ENCODE data around the gene POU2F1. TPM values are rescaled to one million over a fixed set of nuclear protein-coding genes. Genes with fewer than 3 reads are reported as not detected.
A peak's percentile ranks its signal among the peaks of the same experiment; 100 is the strongest.

POU2F1 gene
- total RNA-seq, 1 experiment from 2014 or later: 11.5 TPM

GRCh38 chr1:167357305-167357704 lies 136.6 kb downstream of the POU2F1 start:
- DNase-seq (ENCODE audit: extremely low read depth, low read depth): no peak

- no peak for DNase-seq (ENCODE audit: extremely low read depth, low read depth)
Observed at GRCh38 chr1:167359295-167359694, 138.6 kb downstream of the POU2F1 start.

GRCh38 chr1:167360120-167360519 lies 139.4 kb downstream of the POU2F1 start:
- DNase-seq (ENCODE audit: extremely low read depth, low read depth): no peak

- no peak for DNase-seq (ENCODE audit: extremely low read depth, low read depth)
Observed at GRCh38 chr1:167362638-167363037, 142.0 kb downstream of the POU2F1 start.

- no peak for DNase-seq (ENCODE audit: extremely low read depth, low read depth)
Observed at GRCh38 chr1:167364826-167365225, 144.1 kb downstream of the POU2F1 start.

GRCh38 chr1:167365360-167365759 lies 144.7 kb downstream of the POU2F1 start:
- DNase-seq (ENCODE audit: extremely low read depth, low read depth): no peak

- DNase-seq (ENCODE audit: extremely low read depth, low read depth): no peak
Observed at GRCh38 chr1:167367705-167368104, 147.0 kb downstream of the POU2F1 start.

GRCh38 chr1:167369175-167369574 lies 148.5 kb downstream of the POU2F1 start:
- no peak for DNase-seq (ENCODE audit: extremely low read depth, low read depth)

GRCh38 chr1:167369933-167370332 lies 149.2 kb downstream of the POU2F1 start:
- no peak for DNase-seq (ENCODE audit: extremely low read depth, low read depth)

- DNase-seq (ENCODE audit: extremely low read depth, low read depth): no peak
Observed at GRCh38 chr1:167371030-167371429, 150.3 kb downstream of the POU2F1 start.

GRCh38 chr1:167373398-167373797 lies 152.7 kb downstream of the POU2F1 start:
- no peak for DNase-seq (ENCODE audit: extremely low read depth, low read depth)

GRCh38 chr1:167373986-167374385 lies 153.3 kb downstream of the POU2F1 start:
- DNase-seq (ENCODE audit: extremely low read depth, low read depth): peak; percentile 74

GRCh38 chr1:167375949-167376348 lies 155.3 kb downstream of the POU2F1 start:
- DNase-seq (ENCODE audit: extremely low read depth, low read depth): no peak

GRCh38 chr1:167387251-167387910 lies 166.7 kb downstream of the POU2F1 start:
- DNase-seq (ENCODE audit: extremely low read depth, low read depth): no peak

- no peak for DNase-seq (ENCODE audit: extremely low read depth, low read depth)
Observed at GRCh38 chr1:167388976-167389375, 168.3 kb downstream of the POU2F1 start.

GRCh38 chr1:167392200-167392696 lies 171.6 kb downstream of the POU2F1 start:
- DNase-seq (ENCODE audit: extremely low read depth, low read depth): no peak

GRCh38 chr1:167400359-167400953 lies 179.8 kb downstream of the POU2F1 start:
- no peak for DNase-seq (ENCODE audit: extremely low read depth, low read depth)

- peak; percentile 44 for DNase-seq (ENCODE audit: extremely low read depth, low read depth)
Observed at GRCh38 chr1:167401260-167401873, 180.7 kb downstream of the POU2F1 start.

GRCh38 chr1:167404161-167404888 lies 183.6 kb downstream of the POU2F1 start:
- DNase-seq (ENCODE audit: extremely low read depth, low read depth): no peak

GRCh38 chr1:167404908-167405307 lies 184.2 kb downstream of the POU2F1 start:
- no peak for DNase-seq (ENCODE audit: extremely low read depth, low read depth)

- no peak for DNase-seq (ENCODE audit: extremely low read depth, low read depth)
Observed at GRCh38 chr1:167408355-167408754, 187.7 kb downstream of the POU2F1 start.
